HG03159 (cell line): ENCODE data around the gene TMEM213.

Experiments
- ATAC-seq: cut with Tn5 transposase; IDR thresholded peaks from one replicate; pipeline ENCODE4 v1.9.1; 2021; ENCODE audit warnings: mild to moderate bottlenecking, moderate library complexity; ENCODE audit not compliant: unreplicated experiment

The TMEM213 gene

GRCh38 chr7:138872576-138872975 lies 74.8 kb downstream of the TMEM213 start:
- no peak for ATAC-seq

GRCh38 chr7:138873220-138873892 lies 75.6 kb downstream of the TMEM213 start:
- ATAC-seq: no peak

GRCh38 chr7:138875794-138876193 lies 78.0 kb downstream of the TMEM213 start:
- ATAC-seq: no peak

- ATAC-seq: no peak
Observed at GRCh38 chr7:138876326-138876725, 78.5 kb downstream of the TMEM213 start.

GRCh38 chr7:138878051-138878450 lies 80.3 kb downstream of the TMEM213 start:
- no peak for ATAC-seq

- no peak for ATAC-seq
Observed at GRCh38 chr7:138878856-138879255, 81.1 kb downstream of the TMEM213 start.

- ATAC-seq: no peak
Observed at GRCh38 chr7:138879356-138879755, 81.6 kb downstream of the TMEM213 start.

GRCh38 chr7:138880881-138881578 lies 83.2 kb downstream of the TMEM213 start:
- no peak for ATAC-seq

- no peak for ATAC-seq
Observed at GRCh38 chr7:138881579-138882188, 83.9 kb downstream of the TMEM213 start.

- ATAC-seq: no peak
Observed at GRCh38 chr7:138882249-138882648, 84.5 kb downstream of the TMEM213 start.

GRCh38 chr7:138885383-138886147 lies 87.8 kb downstream of the TMEM213 start:
- no peak for ATAC-seq

GRCh38 chr7:138886501-138886917 lies 88.7 kb downstream of the TMEM213 start:
- peak; percentile 92 for ATAC-seq

- no peak for ATAC-seq
Observed at GRCh38 chr7:138887085-138887710, 89.4 kb downstream of the TMEM213 start.
